Ammon's horn (tissue), 1 donor: Measurements from ENCODE around the gene TPH1.
"Not testable (repeated sequence)": the region's sequence is repeated elsewhere in the genome, so short reads cannot be mapped to it uniquely, and the experiment has no call there.

ENCODE experiments used
- DNase-seq: peaks from one replicate; pipeline ENCODE4 v3.0.0-alpha.2; 2016; ENCODE audit warnings: low spot score

The TPH1 gene

DNA sequence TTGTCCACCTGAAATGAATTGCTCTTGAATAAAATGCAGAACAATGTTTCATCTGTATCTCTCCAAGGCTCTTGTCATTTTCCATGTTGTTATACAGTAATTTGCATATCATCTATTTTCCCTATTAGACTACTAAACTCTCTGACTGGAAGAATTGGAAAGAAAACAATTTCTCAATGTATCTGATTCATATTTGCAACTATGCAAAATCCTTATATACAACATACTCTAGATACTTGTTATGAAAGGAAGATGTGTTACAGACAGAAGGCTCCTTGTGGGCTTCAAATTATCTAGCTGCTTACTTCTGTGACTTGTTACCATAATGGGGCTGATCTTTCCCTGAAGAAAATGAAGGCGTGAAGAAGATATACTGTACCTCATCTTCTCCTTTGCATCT is 23.6 kb downstream of the TPH1 start:
- no peak for DNase-seq

DNA sequence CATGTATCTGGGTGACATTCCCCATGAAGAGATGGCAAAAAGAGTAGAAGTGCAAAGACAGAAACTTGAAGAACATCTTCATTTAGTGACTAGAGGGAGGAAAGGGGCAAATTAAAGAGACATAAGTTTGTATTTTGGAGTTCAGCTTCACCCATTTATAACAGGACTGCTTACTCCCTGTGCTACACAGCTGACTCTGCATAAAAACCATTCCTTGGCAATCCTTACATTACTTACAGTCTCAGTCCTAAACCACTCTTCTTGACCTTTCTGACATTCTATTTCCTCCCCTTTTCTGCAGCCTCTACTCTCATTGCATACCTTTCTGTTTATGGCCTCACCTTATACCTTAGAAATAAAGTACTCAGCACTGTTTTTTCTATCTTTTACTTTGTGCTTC is 26.4 kb downstream of the TPH1 start:
- no peak for DNase-seq

DNA sequence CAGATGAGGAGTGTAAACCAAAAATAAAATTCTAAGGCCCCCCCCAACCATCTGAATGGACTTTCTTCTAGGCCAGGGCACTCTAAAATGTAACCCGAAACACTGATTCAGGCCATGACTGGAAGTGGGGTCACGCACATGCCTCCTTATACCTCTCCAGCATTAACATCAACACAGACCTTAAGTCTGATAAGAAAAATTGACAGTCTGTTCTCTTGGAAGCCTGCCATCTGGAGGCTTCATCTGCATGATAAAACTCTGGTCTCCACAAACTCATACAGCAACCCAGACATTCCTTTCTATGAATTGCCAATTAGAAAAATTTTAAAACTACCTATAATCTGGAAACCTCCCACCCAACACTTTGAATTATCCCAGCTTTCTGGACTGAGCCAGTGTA is 29.3 kb downstream of the TPH1 start:
- no peak for DNase-seq

DNA sequence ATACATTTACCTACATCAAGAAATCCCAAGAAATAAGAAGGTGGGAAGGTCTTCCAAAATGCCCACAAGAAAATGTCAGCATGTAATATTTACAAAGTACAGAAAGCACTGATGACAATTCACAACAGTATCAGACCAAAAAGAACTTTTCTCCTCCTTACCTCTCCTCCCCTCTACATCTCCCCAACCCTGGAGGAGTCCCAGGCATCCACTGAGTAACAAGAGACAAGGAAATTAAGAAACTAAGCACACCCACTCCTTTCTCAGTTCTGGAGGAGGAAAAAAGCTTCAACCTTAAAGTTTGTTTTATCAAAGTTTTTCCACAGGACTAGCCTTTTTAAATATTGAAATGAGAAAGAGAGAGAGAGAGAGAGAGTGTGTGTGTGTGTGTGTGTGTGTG is 31.2 kb downstream of the TPH1 start:
- no peak for DNase-seq

DNA sequence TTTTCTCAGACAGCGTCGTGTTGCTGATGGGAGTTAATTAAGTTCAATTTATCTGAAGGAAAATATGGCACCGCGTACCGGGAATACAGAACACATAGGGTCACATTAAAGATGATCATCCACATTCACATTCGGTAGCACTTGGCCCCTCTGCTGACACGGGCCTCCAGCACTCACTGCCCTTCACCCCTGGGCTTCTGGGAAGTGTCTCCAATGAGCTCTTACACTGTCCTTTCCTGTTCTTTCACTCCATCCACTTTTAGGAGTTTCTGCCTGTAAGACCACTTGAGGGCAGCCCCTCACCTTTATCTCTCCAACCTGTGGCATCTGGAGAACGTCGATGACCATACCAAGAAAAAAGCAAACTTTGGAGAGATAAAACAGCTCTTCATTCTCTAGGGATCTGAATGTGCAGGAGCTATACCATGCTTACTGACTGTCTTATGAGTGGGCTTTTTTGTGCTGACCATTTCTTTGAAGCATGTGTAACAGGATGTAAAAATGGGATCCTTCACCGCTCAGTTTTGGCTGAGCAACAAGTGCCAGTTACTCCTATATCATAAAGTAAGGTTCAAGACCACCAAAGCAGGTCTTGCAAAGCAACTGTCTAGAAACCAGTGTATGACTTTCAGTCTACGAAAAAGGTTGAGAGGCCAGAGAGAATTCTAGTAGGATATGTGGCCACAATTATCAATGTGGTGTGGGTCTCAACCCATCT is 32.1 kb downstream of the TPH1 start:
- DNase-seq: peak; percentile 17

DNA sequence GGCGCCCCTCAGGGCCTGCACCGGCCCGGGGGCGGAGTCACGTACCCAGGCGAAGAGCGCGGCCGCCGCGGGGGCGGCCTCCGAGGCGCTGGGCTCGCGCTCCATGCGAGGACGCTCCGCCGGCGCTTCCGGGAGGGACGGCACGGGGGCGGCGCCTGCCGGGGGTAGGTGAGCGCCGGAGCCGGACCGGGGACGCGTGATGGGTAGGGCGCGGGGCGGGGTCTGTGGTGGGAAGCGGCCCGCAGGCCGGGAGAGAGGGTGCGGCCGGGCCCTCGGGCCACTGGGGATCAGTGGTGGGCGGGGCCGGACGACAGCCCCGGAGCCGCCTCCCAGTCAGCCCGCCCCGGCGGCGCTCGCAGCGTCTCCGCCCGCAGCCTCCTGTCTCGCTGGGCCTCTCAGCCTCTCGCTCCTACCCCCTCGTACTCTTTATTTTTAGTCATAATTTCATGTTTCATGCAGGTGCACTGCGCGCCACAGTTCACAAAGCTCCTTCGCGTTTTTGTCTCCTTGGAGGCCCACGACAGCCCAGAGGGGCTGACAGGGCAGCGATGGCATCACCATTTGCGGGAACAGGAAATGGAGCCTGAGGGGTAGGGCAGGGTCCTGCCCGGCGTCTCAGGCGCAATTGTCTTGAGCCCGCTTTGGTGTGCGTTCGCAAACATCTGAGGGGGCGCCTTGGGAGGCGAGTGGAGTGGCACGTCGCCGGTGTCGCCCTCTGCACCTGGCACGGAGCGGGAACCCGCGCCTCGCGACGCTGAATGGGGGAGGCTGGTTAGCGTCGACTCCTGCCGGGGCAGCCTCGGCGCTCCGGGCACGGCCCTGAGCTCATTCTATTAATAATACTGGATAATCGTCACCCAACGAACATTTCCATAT is 32.9 kb downstream of the TPH1 start, which contains the start of gene SERGEF:
TSS of gene SERGEF (minus strand) at position 142 of the 876 bp plus-strand sequence. CDS start at position 105, 37 bp downstream.
- peak; percentile 86 for DNase-seq

DNA sequence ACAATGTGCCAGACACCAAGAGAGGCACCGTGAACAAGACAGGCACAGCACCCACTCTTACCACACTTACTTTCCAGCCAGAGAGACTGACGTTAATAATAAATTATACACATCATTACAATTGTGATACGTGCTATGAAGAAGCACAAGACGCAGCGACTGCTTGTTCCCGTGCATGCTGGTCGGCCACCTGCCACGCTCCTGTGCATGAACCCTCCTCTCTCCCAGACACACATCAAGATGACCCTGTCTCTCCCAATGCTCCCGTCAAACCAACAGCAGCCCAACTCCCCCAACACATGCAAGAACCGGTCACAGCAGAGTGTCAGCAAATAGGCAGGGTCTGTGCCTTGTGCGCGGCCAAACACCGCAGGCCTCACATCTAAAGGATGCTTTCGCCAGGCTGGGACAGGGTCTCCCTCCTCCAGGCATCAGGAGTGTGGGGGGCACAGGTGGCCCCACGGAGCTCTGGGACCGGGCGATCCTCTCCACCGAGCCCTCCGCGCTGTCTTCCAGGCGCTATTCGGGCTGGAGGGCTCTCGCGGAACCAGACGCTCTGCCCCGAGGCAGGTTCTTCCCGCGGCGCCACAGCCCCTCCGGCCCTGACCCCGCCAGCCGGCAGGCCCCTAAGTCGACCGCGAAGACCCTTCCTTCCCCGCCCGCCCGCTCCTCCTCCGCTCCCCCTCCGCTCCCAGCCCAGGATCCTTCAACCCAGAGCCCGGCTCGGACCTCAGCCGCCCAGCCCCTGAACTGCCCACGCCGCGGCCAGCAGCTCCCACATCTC is 33.8 kb downstream of the TPH1 start:
- peak; percentile 57 for DNase-seq

DNA sequence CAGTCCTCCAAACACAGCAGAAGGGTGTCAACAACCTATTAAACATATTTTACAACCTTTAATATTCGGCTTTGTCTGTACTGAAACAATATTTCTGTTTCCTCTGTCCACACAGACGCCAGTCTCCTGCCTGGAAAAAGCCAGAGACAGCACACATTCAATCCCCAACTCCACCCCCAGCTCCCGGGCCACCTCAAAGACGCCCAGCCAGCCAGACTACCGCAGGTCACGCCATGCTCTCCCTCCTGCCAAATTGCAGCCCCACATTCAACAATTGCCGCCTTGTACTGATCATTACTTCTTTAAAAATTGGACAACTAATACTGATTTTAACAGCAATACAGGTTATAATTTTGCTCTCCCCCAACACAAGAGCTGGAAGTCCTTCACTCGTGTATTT is 34.4 kb downstream of the TPH1 start:
- DNase-seq: peak; percentile 38

DNA sequence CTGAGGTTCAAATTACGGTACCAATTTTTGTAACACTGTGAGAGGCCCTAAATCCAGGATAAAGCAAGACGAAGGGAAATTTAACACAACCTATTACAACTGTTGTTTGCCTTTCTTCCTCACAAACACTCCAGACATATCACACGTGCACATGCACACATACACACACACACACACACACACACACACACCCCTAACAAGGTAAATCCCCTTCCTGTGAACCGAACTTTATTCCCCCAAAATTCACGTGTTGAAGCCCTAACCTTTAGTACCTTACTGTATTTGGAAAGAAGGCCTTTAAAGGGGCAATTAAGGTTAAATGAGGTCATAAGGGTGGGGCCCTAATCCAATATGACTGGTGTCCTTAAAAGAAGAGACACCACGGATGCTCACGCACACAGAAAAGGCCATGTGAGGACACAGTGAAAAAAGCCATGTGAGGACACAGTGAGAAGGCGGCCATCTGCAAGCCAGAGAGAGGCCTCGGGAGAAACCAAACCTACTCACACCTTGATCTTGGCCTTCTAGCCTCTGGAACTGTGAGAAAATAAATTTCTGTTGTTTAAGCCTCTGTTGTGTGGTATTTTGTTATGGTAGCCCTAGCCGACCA is 35.0 kb downstream of the TPH1 start:
- no peak for DNase-seq

DNA sequence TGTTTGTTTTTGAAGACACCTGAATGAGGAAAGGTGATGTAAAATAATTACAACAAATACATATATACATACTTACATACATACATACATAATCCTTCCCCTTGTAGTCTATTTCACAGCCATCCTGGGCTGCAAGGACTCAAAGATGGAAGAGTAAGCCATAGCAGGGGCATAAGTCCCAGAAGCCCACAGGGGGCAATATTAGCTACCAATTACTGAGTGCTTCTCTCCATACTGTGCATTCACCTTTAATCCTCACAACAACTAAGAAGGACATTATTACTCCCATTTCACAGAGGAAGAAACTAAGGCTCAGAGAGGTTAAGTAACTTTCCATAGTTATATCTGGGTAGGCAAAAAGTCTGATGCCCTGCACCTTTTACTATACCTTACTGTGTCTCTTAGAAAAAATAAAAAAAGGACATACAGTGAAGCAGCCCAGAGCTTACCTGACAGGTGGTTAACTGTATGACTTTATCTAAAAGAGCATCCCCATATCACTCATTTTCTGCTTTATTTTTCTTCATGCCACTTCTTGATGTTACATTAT is 35.9 kb downstream of the TPH1 start:
- DNase-seq: no peak

DNA sequence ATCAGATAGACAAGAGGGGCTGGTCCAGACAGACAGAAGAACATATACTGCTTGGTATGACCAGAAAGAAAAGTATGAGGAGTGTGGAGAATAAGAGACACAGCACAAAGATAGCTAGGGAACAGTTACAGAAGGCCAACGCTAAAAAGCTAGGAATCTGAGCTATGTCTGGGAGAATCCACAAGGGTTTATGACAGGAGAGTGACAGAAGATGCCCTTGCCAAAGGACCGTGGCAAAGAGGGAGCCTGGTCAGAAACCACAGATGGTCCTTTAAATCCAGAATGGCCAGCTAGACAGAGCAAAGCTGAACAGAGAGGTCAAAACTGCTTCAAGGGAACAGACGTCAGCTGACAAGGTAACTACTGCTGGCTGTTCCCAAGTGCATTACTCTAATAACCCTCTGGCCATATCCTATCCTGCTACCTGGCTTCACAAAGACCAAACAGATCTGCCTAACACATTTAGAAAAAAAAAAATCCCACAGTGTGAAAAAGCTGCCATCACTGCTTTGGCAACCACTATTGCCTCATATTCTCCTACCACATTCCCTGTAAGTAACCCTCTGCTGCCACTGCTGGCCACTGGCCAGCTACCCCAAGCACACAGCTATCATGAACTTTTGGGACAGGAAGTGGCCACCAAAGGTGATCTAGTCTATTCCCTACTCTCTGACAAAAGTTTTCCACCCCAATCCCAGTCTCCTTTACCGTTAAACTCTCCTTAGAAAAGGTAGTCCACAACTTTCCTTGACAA is 40.5 kb downstream of the TPH1 start:
- DNase-seq: no peak

DNA sequence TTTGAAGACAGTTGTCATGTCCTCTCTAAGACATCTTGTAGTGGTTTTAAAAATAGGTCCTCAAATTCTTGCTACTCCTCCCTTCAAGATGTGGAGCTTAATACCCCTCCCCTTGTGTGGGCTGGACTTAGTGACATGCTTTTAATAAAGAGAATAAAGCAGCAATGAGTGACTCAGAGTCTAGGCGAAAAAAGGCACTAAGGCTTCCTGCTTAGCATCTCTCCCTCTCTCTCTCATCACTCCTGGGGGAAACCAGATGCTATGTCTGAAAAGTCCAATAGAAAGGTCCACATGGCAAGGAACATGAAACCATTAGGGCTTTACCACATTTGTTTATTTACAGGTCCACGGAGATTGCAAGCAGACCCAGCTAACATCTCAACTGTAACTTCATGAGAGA is 44.9 kb downstream of the TPH1 start:
- DNase-seq: no peak

DNA sequence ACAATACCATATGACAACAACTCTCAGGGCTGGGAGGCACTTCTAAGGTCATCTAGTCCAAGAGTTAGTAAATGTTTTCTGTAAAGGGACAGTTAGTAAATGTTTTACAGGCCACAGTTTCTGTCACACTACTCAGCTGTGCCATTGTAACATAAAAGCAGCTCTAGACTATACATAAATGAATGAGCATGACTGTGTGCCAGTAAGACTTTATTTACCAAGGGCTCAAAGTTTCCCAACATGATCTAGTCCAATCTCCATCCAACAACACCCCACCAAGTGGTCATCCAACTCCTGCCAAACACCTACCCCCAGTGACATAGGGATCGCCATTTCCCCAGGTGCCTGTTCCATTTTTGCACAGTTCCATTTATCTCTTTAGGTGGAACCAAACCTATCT is 45.3 kb downstream of the TPH1 start:
- DNase-seq: no peak

DNA sequence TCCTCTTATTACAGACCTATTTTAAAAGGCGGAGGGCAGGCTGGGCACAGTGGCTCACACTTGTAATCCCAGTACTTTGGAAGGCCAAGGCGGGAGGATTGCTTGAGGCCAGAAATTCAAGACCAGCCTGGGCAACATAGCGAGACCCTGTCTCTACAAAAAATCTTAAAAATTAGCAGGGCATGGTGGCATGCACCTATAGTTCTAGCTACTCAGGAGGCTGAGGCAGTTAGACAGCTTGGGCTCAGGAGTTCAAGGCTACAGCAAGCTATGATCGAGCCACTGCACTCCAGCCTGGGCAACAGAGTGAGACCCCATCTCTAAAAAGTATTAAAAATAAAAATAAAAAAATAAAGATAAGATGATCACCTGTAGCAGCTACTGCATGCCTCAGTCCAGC is 45.9 kb downstream of the TPH1 start:
- DNase-seq: not testable (repeated sequence)
